Left forelimb (tissue), 1 donor: ENCODE data around the gene DYRK1B.
A peak's percentile ranks its signal among the peaks of the same experiment; 100 is the strongest.
"Not testable (repeated sequence)": the region's sequence is repeated elsewhere in the genome, so short reads cannot be mapped to it uniquely, and the experiment has no call there.

ENCODE experiments used
- DNase-seq: peaks from one replicate; pipeline ENCODE4 v3.0.0-alpha.2; 2018; ENCODE audit warnings: low spot score

The DYRK1B gene

DNA sequence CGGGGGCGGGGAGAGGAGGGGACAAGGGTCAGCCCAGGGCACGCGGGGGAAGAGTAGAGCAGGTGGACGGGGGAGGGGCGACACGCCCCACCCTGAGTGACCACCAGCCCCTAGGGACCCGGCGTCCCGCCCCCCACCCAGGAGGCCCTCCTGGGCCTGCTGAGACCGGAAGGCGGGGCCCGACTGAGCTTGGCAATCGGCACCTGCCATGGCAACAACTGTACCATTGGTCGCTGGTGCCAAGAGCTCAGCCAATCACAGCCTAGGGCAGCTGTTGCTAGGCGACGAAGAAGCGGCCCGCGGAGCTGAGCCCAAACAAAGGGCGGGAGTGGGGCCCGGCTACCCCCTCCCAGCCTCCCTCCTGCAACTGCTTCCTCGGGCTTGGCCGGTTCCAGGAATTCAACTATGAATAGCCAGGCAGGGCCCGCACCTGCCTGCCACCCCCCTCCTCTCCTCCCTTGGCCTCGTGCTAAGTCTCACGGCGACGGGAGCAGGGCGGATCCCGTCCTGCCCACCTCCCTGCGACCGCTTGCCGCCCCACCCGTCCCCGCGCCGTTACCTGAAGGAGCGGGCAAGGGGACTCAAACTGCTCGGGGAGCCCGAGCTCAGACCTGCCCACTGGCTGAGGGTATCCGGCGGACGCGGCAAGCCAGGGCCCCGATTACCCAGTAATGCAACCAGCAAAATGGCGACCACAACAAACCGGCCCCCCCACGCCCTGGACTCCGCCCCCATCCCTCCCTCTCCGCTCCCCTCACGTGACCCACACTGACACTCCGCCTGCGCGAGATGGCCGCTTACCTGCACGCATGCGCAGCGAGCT lies at the start of gene DYRK1B:
Gene DYRK1B, minus strand, starts transcription at position 699 of the 823 bp plus-strand sequence. CDS start 2,295 bp downstream, outside the sequence.
- DNase-seq = peak; percentile 99

DNA sequence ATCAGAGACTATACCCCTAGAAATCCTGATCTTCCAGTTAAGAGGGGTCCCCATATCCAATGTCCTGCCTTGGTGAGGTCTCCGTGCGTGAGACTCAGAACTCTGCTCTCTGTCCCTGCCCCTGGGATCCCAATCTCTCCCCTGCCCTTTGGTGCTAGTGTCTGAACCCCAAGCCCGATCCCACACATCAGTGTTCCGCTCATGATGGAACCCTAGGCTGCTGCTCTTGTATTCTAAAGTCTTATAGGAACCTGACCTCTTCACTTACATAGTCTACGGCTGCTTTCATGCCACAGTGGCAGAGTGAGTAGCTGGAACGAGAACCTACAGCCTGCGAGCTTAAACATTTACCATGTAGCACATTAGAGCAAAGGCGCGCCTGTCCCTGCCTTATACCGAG lies 48.7 kb upstream of the DYRK1B start:
- not testable (repeated sequence) for DNase-seq

DNA sequence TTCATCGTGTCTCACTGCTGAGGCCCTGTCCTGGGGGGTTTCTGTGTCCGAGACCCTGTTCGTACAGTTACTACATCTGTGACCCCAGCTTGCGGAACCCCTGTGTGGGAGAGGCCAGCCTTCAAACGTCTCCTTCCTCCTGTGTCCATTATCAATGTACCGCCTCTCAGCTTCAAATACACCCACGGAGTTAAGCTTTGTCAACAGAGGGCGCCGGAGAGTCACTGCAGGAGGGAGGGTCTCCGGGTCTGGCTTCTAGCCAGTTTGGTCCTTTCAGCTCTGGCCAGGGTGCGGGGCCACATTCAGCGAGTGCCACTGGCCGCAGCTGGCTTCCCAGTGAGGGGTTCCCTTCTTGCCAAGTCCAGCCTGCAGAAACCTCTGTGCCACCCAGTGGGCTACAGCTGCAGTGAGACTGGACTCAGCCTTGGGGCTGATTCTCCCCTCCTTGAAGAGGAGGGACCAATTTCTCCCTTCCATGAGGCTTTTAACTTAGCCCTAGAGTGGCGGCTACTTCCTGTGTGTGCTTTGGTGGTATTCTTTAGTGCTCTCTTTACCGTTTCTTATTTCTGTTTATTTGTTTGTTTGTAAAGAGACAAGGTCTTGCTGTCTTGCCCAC lies 47.6 kb upstream of the DYRK1B start:
- not testable (repeated sequence) for DNase-seq

GRCh38 chr19:39880241-39880640 lies 46.3 kb upstream of the DYRK1B start:
- DNase-seq = not testable (repeated sequence)

GRCh38 chr19:39879796-39880195 lies 45.8 kb upstream of the DYRK1B start:
- not testable (repeated sequence) for DNase-seq

- not testable (repeated sequence) for DNase-seq
Measured at GRCh38 chr19:39878866-39879265, 44.9 kb upstream of the DYRK1B start.

DNA sequence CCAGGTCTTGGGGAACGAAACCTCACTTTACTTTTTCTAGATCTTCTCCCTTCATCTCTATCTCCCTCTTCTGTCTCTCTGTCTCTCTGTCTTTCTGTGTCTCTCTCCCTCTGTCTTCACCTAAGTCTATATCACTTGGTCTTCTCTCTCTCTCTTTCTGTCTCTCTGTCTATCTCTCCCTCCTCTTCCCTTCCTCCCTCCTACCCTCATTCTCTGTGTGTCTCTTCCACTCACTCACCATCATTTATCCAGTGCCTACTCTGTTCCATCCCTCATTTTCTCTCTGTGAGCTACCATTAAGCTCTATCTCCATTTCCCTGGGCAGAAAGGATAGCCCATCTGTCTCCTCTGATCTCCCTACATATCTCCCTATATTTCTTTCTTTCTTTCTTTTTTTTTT lies 44.4 kb upstream of the DYRK1B start:
- DNase-seq = no peak

DNA sequence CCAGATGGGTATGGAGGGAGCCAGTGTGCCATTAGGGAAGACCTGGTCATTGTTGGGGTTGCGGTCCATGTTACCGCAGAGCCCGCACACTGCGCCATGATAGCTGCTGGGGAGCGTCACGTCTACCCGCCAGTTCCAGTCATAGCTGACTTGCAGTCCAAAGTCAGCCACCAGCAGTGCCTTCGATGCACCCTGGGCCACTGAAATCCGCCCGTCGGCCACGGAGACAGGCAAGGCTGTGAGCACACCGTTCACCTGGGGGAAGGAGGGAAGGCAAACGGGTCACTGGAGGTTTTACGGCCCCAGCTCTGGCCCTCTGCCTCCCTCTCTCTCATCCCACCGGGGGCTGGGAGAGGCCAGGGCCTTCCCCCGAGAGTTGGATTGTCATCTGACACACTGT lies 44.0 kb upstream of the DYRK1B start:
- not testable (repeated sequence) for DNase-seq

GRCh38 chr19:39877488-39877887 lies 43.5 kb upstream of the DYRK1B start:
- not testable (repeated sequence) for DNase-seq

DNA sequence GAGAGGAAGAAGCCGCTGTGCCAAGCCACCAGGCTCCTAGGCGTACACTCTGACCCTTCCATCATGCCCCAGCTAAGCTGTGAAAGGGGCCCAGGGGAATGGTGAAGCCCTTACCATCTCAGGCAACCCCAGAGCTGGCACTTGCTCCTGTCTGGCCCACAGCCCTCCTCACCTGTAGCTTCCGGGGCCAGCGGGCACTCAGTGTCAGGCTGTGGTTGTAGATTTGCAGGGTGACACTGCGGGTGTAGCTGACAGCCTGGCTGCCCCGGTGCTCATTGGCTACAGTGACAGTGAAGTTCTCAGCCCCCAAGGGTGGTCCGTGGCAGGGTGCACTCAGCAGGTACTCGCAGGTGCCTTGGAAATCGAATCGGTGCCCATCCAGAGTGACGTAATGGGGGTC lies 42.5 kb upstream of the DYRK1B start:
- not testable (repeated sequence) for DNase-seq

GRCh38 chr19:39875401-39875864 lies 41.5 kb upstream of the DYRK1B start:
- not testable (repeated sequence) for DNase-seq

DNA sequence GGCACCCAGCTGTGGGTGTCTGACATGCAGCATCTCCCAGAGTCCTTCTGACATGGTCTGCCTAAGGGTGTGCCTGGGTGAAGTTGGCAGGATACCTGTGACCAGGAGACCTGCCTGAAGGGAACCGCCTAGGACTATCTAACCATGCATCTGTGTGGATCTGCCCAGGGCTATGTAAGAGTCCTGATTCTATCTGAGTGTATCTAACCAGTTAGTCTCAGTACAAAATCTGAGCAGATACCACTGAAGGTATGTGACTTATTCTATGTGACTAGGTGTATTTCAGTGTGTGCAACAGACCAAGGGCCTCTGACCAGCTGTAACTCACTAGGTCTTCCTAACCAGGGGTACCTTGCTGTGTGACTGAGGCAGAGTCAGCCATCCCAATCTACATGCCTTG lies 40.4 kb upstream of the DYRK1B start:
- no peak for DNase-seq

GRCh38 chr19:39873385-39873784 lies 39.4 kb upstream of the DYRK1B start:
- DNase-seq = no peak

DNA sequence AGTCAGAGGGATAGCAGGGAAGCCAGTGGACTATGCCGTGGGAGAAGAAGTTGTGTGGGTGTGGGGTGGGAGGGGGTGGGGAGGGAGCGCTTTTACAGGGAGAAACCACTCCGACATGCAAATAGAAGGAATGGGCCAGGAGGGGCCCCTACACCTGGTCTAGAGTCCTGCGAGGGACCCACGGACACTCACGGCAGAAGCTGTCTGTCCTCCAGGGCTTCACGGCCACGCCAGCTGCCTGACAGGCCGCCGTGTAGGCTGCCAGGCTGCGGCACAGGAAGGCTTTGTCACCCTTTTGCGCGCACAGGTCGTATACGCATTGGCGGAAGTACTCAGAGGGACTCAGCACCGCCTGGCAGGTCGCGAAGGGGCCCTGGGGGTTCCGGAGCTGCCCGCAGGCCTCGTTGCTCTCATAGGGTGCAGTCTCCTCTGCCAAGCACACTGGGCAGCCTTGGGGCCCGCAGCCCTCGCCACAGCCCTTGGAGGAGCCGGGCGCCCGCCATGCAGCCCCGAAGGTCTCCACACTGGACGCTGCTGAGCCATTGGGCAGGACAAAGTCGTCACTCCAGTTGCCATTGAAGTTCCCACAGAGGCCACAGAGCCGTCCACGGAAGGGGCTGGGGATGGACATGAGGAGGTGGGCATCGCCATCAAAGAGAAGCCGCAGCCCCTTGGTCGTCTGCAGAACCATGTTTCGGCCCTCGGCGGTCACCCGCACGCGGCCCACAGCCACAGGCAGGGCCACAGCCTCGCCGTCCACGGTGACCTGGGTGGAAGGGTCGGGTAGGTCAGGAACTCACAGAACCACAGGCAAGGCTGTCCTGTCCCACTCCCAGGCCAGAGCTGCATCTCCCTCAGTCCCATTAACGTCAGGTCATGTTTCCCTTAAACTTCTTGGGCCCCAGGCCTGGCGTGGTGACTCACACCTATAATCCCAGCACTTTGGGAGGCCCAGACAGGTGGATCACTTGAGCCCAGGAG lies 38.2 kb upstream of the DYRK1B start:
- DNase-seq = no peak

- DNase-seq = no peak
Measured at GRCh38 chr19:39871362-39871761, 37.4 kb upstream of the DYRK1B start.

DNA sequence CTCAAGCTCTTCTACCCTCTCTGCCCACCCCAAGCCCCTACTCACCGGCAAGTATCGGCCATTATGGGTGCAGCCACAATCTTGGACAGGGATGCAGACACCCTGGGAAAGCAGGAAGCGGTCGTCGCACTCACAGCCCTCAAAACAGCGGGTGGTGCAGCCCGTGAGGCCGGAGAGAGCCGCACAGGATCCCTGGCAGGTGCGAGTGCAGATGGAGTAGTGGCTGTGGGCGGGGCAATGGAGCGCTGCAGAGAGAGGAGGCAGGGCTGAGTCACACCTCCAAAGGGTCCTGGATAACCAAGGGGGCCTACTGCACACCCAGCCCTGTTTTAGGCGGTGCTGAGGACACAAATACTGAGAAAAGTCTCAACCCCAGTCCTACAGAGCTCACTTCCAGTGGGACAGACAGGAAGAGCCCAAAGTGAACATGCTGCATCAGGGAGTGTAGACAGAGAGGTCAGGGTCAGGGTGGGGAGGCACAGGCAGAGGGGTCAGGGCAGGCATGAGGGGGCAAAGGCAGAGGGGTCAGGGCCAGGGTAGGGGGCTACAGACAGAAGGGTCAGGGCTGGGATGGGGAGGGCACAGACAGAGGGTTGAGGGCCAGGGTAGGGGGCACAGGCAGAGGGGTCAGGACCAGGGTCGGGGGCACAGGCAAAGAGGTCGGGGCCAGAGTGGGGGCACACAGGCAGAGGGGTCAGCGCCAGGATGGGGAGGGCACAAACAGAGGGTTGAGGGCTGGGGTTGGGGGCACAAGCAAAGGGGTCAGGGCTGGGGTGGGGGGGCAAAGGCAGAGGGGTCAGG lies 36.4 kb upstream of the DYRK1B start:
- DNase-seq = no peak

DNA sequence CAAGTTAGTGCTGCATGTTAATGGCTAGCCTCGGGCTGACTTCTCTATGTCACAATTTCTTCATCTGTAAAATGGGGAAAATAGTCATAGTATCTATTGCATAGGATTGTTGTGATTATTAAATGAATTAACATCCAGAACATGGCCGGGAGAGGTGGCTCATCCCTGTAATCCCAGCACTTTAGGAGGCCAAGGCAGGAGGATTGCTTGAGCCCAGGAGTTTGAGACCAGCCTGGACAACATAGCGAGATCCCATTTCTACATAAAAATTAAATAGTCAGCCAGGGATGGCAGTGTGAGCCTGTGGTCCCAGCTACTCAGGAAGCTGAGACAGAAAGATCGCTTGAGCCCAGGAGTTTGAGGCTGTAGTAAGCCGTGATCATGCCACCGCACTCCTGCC lies 34.0 kb upstream of the DYRK1B start:
- no peak for DNase-seq

DNA sequence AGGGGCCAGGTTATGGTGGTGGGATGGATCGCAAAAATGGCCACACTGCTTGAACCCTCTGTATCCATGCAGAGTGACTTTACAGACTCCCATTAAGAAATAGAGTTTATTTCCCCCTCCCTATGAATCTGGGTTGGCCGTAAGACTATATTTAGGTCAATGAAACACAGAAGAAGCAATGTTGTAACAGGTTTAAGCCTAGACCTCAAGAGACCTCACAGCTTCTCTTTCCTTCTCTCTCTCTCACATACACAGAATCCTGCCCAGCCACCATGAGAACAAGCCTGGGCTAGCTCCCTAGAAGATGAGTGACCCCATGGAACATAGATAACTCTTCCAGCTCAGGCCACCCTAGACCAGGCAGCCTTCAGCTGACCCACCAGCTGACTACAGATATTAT lies 33.2 kb upstream of the DYRK1B start:
- no peak for DNase-seq

- no peak for DNase-seq
Measured at GRCh38 chr19:39865953-39866352, 32.0 kb upstream of the DYRK1B start.

GRCh38 chr19:39865186-39865585 lies 31.2 kb upstream of the DYRK1B start:
- DNase-seq = no peak

- no peak for DNase-seq
Measured at GRCh38 chr19:39864118-39864517, 30.2 kb upstream of the DYRK1B start.
